Breast epithelium (tissue), 3 donors: ENCODE measurements around the gene CIB4.

ENCODE experiments used
- POLR2A ChIP-seq: fragments of 450-650 bp; IDR thresholded peaks from one replicate; pipeline ENCODE4 v1.6.1; 2016; ENCODE audit warnings: antibody characterized with exemption, mild to moderate bottlenecking, moderate library complexity
- TF ChIP-seq, protein P1 (sequence below), 3 donors: fragments of 450-650 bp; IDR thresholded peaks; one replicate each; pipeline ENCODE4 v1.5.1; 2016 to 2017; ENCODE audit warnings: antibody characterized with exemption in 3 of 3, mild to moderate bottlenecking in 3 of 3, moderate library complexity in 3 of 3

DNA sequence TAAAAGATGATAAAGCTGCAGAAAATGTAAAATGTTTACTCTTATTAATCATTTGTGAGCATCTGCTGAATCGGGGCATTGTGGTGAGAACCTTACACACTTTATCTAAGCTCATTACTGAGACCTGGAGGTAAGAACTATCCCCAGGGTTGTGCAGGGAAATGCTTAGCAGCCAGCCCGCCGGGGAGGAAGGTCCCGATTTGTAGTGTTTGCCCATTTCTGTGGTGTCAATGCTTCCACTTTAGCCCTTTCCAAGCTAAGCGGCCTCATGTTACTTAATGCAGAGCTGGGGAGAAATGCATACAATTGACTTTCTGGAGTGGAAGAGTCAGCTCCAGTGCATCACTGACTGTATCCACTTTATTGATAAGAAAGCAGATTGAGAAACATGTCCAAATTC is 30.5 kb upstream of the CIB4 start:
- TF ChIP-seq, protein P1, sequence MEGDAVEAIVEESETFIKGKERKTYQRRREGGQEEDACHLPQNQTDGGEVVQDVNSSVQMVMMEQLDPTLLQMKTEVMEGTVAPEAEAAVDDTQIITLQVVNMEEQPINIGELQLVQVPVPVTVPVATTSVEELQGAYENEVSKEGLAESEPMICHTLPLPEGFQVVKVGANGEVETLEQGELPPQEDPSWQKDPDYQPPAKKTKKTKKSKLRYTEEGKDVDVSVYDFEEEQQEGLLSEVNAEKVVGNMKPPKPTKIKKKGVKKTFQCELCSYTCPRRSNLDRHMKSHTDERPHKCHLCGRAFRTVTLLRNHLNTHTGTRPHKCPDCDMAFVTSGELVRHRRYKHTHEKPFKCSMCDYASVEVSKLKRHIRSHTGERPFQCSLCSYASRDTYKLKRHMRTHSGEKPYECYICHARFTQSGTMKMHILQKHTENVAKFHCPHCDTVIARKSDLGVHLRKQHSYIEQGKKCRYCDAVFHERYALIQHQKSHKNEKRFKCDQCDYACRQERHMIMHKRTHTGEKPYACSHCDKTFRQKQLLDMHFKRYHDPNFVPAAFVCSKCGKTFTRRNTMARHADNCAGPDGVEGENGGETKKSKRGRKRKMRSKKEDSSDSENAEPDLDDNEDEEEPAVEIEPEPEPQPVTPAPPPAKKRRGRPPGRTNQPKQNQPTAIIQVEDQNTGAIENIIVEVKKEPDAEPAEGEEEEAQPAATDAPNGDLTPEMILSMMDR (IDR thresholded peaks at IDR 0.05) = no peak
- TF ChIP-seq POLR2A = no peak
